PC-9 (cell line): Measurements from ENCODE around the gene TRIO. TPM values are rescaled to one million over a fixed set of nuclear protein-coding genes. Genes with fewer than 3 reads are reported as not detected.

Experiments
- BruUV-seq: library from RNA; stranded (reverse); fragments of 400-500 nt; replicated peaks from 2 replicates; lab custom pipeline; 2021; lab: Mats Ljungman, UMichigan
- CTCF ChIA-PET: fragments of 300-600 bp; sonication (Branson Sonifier 250); formaldehyde crosslinking; loops from one replicate; lab custom pipeline; 2022; ENCODE audit warnings: antibody characterized with exemption; lab: Charles Lee
- POLR2A ChIA-PET: fragments of 300-600 bp; sonication (Branson Sonifier 250); formaldehyde crosslinking; loops from one replicate; lab custom pipeline; 2022; ENCODE audit warnings: antibody characterized with exemption; ENCODE audit not compliant: unreplicated experiment; lab: Charles Lee
- DNase-seq, 2 experiments: peaks; one replicate each; pipeline versions ENCODE4 v3.0.0 to v3.0.0-alpha.2; 2015 to 2022; ENCODE audit warnings: mixed read lengths in 1 of 2
- H2AFZ ChIP-seq: fragments of 200-600 bp; sonication (generic); 2 replicates; pipeline ENCODE4 v1.8.1; 2017; ENCODE audit warnings: antibody characterized with exemption
- H3F3A ChIP-seq: fragments of 200-600 bp; sonication (generic); 2 replicates; pipeline ENCODE4 v1.8.1; 2017; ENCODE audit warnings: antibody characterized with exemption, mild to moderate bottlenecking, low read depth; ENCODE audit not compliant: insufficient read depth
- H3K27ac ChIP-seq: fragments of 200-600 bp; sonication (generic); 2 replicates; pipeline ENCODE4 v1.6.1; 2016; ENCODE audit warnings: mixed run types
- H3K27me3 ChIP-seq: fragments of 200-600 bp; sonication (generic); 2 replicates; pipeline ENCODE4 v1.6.1; 2016; ENCODE audit warnings: low read depth, mixed run types; ENCODE audit not compliant: insufficient read depth
- H3K36me3 ChIP-seq: fragments of 200-600 bp; sonication (generic); 2 replicates; pipeline ENCODE4 v1.6.1; 2016; ENCODE audit warnings: low read depth, mixed run types
- H3K4me1 ChIP-seq: fragments of 200-600 bp; sonication (generic); replicated peaks from 2 replicates; pipeline ENCODE4 v1.6.1; 2016; ENCODE audit warnings: mixed run types; ENCODE audit not compliant: insufficient read depth
- H3K4me2 ChIP-seq: fragments of 200-600 bp; sonication (generic); 2 replicates; pipeline ENCODE4 v1.6.1; 2017; ENCODE audit warnings: mixed run types
- H3K4me3 ChIP-seq: fragments of 200-600 bp; sonication (generic); 2 replicates; pipeline ENCODE4 v1.6.1; 2016; ENCODE audit warnings: mixed run types
- H3K79me2 ChIP-seq: fragments of 200-600 bp; sonication (generic); 2 replicates; pipeline ENCODE4 v1.6.1; 2017; ENCODE audit warnings: low read depth, mixed run types
- H3K9me2 ChIP-seq: fragments of 200-600 bp; sonication (generic); 2 replicates; pipeline ENCODE4 v1.8.1; 2017; ENCODE audit warnings: mild to moderate bottlenecking; ENCODE audit not compliant: insufficient read depth
- H3K9me3 ChIP-seq: fragments of 200-600 bp; sonication (generic); 2 replicates; pipeline ENCODE4 v1.8.1; 2016; ENCODE audit warnings: low read depth; ENCODE audit not compliant: insufficient read depth
- H4K20me1 ChIP-seq: fragments of 200-600 bp; sonication (generic); 2 replicates; pipeline ENCODE4 v1.8.1; 2017; ENCODE audit not compliant: insufficient read depth
- EZH2 ChIP-seq: fragments of 200-600 bp; sonication (generic); IDR thresholded peaks from 2 replicates; pipeline ENCODE4 v1.8.0; 2017; ENCODE audit warnings: antibody characterized with exemption, low read depth
- intact Hi-C: fragments of 100-400 bp; cut with micrococcal nuclease; formaldehyde crosslinking; loops from one replicate; pipeline ENCODE4 v1.10.0; 2022; ENCODE audit not compliant: unreplicated experiment
- total RNA-seq: library from RNA; stranded (reverse); gene quantifications from 2 replicates; pipeline ENCODE4 v1.2.3, GENCODE V29; 2021
- TF ChIP-seq, protein P1 (sequence below): fragments of 200-600 bp; sonication (generic); conservative IDR thresholded peaks from 2 replicates; pipeline ENCODE4 v1.6.1; 2017; ENCODE audit warnings: mixed run types, antibody characterized with exemption, mild to moderate bottlenecking, moderate library complexity

TRIO gene
- total RNA-seq, 1 experiment from 2014 or later: 596 TPM

DNA sequence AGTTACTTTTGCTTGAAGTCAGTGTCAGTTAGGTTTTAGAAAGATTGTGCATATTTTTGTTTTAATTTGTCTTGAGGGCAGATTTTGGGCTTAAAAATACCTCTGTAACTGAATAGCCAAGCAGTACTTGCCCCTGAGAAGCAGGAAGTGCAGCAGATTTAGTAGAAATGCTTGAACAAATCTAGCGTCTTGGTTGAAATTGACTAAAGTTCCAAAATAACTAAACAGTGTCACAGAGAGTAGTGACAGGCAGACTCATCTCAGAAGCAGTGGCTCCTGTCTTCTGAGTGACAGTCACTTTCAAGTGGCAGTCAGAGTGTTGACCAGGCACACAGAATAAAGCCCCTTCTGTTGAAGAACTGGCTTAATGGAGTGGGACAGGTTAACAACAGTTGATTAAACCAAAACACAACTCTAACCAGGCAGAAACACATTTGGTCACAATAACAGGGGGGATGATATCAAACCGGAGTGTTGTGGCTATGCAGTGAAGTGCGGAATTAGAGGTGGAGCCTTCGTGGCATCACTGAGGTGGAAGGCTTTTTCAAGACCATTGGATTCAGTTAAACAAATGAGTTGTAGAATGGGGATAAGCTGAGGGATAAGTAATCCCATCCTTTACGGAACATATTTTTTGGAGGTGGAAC, 29.1 kb downstream of the TRIO start:
- H3K79me2 ChIP-seq: peaks cover 99% of the 10 kb centered on the region
- peaks cover 47% of the 10 kb centered on the region for H3K4me1 ChIP-seq
- ChIA-PET CTCF (interaction anchor here (1.0 kb wide), 1 partner anchor 25 kb away, joined by 10 read pairs; no protein-coding TSS in a partner anchor), POLR2A (interaction anchor here (0.6 to 0.7 kb wide), 2 partner anchors 54 to 139 kb away, joined by 6 to 11 read pairs; no protein-coding TSS in a partner anchor)
- no peaks in the 10 kb centered on the region for H3K27me3 ChIP-seq
- TF ChIP-seq, protein P1, sequence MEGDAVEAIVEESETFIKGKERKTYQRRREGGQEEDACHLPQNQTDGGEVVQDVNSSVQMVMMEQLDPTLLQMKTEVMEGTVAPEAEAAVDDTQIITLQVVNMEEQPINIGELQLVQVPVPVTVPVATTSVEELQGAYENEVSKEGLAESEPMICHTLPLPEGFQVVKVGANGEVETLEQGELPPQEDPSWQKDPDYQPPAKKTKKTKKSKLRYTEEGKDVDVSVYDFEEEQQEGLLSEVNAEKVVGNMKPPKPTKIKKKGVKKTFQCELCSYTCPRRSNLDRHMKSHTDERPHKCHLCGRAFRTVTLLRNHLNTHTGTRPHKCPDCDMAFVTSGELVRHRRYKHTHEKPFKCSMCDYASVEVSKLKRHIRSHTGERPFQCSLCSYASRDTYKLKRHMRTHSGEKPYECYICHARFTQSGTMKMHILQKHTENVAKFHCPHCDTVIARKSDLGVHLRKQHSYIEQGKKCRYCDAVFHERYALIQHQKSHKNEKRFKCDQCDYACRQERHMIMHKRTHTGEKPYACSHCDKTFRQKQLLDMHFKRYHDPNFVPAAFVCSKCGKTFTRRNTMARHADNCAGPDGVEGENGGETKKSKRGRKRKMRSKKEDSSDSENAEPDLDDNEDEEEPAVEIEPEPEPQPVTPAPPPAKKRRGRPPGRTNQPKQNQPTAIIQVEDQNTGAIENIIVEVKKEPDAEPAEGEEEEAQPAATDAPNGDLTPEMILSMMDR: no peak
- TF ChIP-seq EZH2: no peak
- no peak overlapping the region for H3K4me3 ChIP-seq
- no peak for DNase-seq
- H3K9me3 ChIP-seq: no peaks in the 10 kb centered on the region
- no peak overlapping the region for H3K4me2 ChIP-seq
- peaks cover 20% of the 10 kb centered on the region for H4K20me1 ChIP-seq
- peaks cover 31% of the 10 kb centered on the region; the same call in 1 of the 2 replicates for H3F3A ChIP-seq
- H3K27ac ChIP-seq: peak overlapping the region; percentile 21; the same call in 1 of the 2 replicates
- no peak overlapping the region for H2AFZ ChIP-seq
- peaks cover 5% of the 10 kb centered on the region; the same call in 1 of the 2 replicates for H3K36me3 ChIP-seq
- intact Hi-C loops: no loop called here
- no TSS peak for BruUV-seq
- no peaks in the 10 kb centered on the region for H3K9me2 ChIP-seq

DNA sequence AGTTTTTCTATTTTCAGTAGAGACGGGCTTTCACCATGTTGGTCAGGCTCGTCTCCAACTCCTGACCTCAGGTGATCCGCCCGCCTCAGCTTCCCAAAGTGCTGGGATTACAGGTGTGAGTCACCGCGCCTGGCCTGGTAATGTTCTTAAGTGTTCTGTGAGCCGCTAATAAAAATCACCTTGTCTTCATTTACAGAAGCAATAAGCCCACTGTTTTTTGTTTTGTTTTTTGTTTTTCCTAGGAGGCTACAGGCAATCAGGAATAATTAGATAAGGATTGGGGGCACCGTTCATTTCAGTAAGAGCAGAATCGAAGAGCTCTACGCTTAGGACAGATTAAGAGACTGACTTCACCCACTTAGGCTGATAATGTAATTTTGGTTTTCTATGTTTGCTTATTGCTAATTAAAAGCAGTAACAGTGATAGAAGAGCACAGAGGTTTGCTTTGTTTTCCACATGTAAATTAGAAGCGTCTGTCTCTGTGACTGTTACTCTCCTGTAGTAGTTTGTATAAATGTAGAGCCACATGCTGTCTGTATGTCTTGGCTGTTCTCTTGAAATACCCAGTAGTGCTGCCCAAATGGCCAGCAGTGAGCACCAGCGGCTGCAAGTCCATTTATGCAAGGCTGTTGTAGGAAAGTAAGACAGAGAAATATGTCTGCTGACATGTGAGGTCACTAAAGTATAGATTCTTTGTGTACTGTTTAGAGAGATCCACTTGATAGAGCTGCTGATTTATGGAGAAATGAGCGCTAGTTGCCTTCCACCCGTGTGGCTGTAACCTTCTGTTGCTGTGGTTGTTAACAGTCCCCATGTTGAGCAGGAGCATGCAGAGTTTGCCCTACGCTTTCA, 30.5 kb downstream of the TRIO start:
- Histone ChIP-seq H3K4me1 (peaks cover 46% of the 10 kb centered on the region; the same call in 1 of the 2 replicates), H3K79me2 (peaks cover 99% of the 10 kb centered on the region), H3K4me2 (no peak overlapping the region), H3K9me3 (no peaks in the 10 kb centered on the region), H3K36me3 (peaks cover 5% of the 10 kb centered on the region; the same call in 1 of the 2 replicates), H4K20me1 (peaks cover 20% of the 10 kb centered on the region), H2AFZ (no peak overlapping the region), H3K27ac (peak overlapping the region; percentile 22; the same call in 1 of the 2 replicates), H3K27me3 (no peaks in the 10 kb centered on the region), H3F3A (peaks cover 31% of the 10 kb centered on the region; the same call in 1 of the 2 replicates), H3K4me3 (no peak overlapping the region), H3K9me2 (no peaks in the 10 kb centered on the region)
- intact Hi-C loops: loop anchor here (1.0 kb wide), 1 partner anchor 17 kb away; no protein-coding TSS in a partner anchor
- peak; percentile 12 to 78 for DNase-seq
- ChIA-PET CTCF (interaction anchor here (0.5 to 1.4 kb wide), 3 partner anchors 76 to 160 kb away, joined by 3 to 5 read pairs (median 3); no protein-coding TSS in a partner anchor), POLR2A (interaction anchor here (0.5 to 0.7 kb wide), 3 partner anchors 14 to 117 kb away, joined by 3 to 10 read pairs (median 5); no protein-coding TSS in a partner anchor)
- TF ChIP-seq, protein P1: no peak
- no peak for TF ChIP-seq EZH2
- TSS peak; percentile 78 for BruUV-seq

DNA sequence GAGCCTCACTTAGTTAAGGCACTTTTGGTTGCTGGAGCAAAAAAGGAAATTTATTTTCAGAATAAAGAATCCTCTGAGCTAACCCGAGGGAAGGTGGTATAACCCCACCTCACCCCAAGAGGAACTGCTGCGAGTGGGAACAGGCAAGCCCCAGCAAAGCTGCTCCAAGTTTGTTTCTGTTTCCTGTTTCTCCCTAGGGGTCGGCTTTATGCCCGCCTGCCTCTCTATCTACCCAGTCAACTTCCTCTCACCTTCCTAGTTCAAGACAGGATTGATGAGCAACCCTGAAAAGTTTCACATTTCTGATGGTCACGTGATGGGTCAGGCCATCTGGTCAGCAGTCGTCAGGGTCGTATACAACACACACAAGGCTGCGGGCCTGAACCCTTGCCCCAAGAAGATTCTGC, 31.1 kb downstream of the TRIO start:
- Histone ChIP-seq H3K4me3 (no peak overlapping the region), H3K36me3 (peaks cover 5% of the 10 kb centered on the region; the same call in 1 of the 2 replicates), H3K9me3 (no peaks in the 10 kb centered on the region), H3K79me2 (peaks cover 99% of the 10 kb centered on the region), H3K4me1 (peaks cover 52% of the 10 kb centered on the region; the same call in 1 of the 2 replicates), H3K9me2 (no peaks in the 10 kb centered on the region), H2AFZ (no peak overlapping the region), H3K4me2 (no peak overlapping the region), H3F3A (peaks cover 31% of the 10 kb centered on the region; the same call in 1 of the 2 replicates), H4K20me1 (peaks cover 20% of the 10 kb centered on the region), H3K27me3 (no peaks in the 10 kb centered on the region), H3K27ac (peak overlapping the region; percentile 28; the same call in 1 of the 2 replicates)
- DNase-seq: peak in 1 of 2 experiments; percentile 18
- TF ChIP-seq, protein P1: no peak
- TF ChIP-seq EZH2: no peak
- ChIA-PET POLR2A (interaction anchor here (0.6 to 0.7 kb wide), 2 partner anchors 16 to 179 kb away, joined by 3 to 4 read pairs; no protein-coding TSS in a partner anchor), CTCF (interaction anchor here (0.5 to 1.4 kb wide), 2 partner anchors 96 to 161 kb away, joined by 3 to 5 read pairs; no protein-coding TSS in a partner anchor)
- intact Hi-C loops: no loop called here
- no TSS peak for BruUV-seq
